Endothelial cell of umbilical vein (primary cell): ENCODE data around the gene SFMBT2.
"Not testable (repeated sequence)": the region's sequence is repeated elsewhere in the genome, so short reads cannot be mapped to it uniquely, and the experiment has no call there.

Experiments
- CTCF ChIP-seq, 2 donors: IDR thresholded peaks; 1 replicate in 1 of 2; 2 replicates in 1 of 2; pipeline ENCODE4 v1.5.1; 2011; ENCODE audit warnings: low read length in 2 of 2, mild to moderate bottlenecking in 2 of 2, moderate library complexity in 2 of 2, control low read depth in 1 of 2, inconsistent platforms in 1 of 2, low read depth in 1 of 2; ENCODE audit not compliant: insufficient read depth in 1 of 2; ENCODE audit errors: extremely low read depth in 1 of 2
- EZH2 ChIP-seq: IDR thresholded peaks from 2 replicates; pipeline ENCODE4 v1.6.1; 2012; ENCODE audit warnings: borderline replicate concordance, low read depth, mild to moderate bottlenecking, moderate library complexity, low read length, inconsistent platforms; ENCODE audit not compliant: severe bottlenecking
- FOS ChIP-seq: IDR thresholded peaks from 2 replicates; pipeline ENCODE4 v1.6.1; 2011; ENCODE audit warnings: mild to moderate bottlenecking, low read length, moderate library complexity, borderline replicate concordance; ENCODE audit not compliant: insufficient read depth
- GATA2 ChIP-seq: IDR thresholded peaks from 2 replicates; pipeline ENCODE4 v1.7.0; 2011; ENCODE audit warnings: low read depth, mild to moderate bottlenecking, moderate library complexity, mixed read lengths, low read length; ENCODE audit not compliant: insufficient read length, insufficient read depth
- JUN ChIP-seq: IDR thresholded peaks from 2 replicates; pipeline ENCODE4 v1.6.1; 2011; ENCODE audit warnings: borderline replicate concordance, low read depth; ENCODE audit not compliant: insufficient read length, insufficient read depth
- MYC ChIP-seq: IDR thresholded peaks from one replicate; pipeline ENCODE4 v1.6.1; 2011; ENCODE audit warnings: mild to moderate bottlenecking, low read depth, low read length
- POLR2A ChIP-seq: IDR thresholded peaks from 2 replicates; pipeline ENCODE4 v1.6.1; 2012; ENCODE audit warnings: low read depth, mild to moderate bottlenecking, control low read depth, low read length
- POLR2AphosphoS5 ChIP-seq: IDR thresholded peaks from 2 replicates; pipeline ENCODE4 v1.6.1; 2012; ENCODE audit warnings: low read depth, mild to moderate bottlenecking, control low read depth, low read length, moderate library complexity; ENCODE audit not compliant: insufficient read depth
- TF ChIP-seq, protein P1 (sequence below): IDR thresholded peaks from 2 replicates; pipeline ENCODE4 v1.6.1; 2011; ENCODE audit not compliant: insufficient read depth, insufficient read length

GRCh38 chr10:7212696-7213095 is 198.1 kb downstream of the SFMBT2 start:
- TF ChIP-seq EZH2; CTCF (IDR thresholded peaks at IDR 0.05; ENCODE audit: extremely low read depth in 1 of 2, insufficient read depth in 1 of 2, low read depth in 1 of 2, low read length in 2 of 2); FOS; POLR2A; POLR2AphosphoS5; GATA2; MYC; JUN: not testable (repeated sequence)
- TF ChIP-seq, protein P1, sequence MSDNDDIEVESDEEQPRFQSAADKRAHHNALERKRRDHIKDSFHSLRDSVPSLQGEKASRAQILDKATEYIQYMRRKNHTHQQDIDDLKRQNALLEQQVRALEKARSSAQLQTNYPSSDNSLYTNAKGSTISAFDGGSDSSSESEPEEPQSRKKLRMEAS = not testable (repeated sequence)
